Spleen (tissue), 11 donors: ENCODE results near the gene RIMBP2. TPM values are rescaled to one million over a fixed set of nuclear protein-coding genes. Genes with fewer than 3 reads are reported as not detected.

Experiments used
- DNase-seq: peaks from one replicate; pipeline ENCODE4 v3.0.0-alpha.2; 2020
- H3K27ac ChIP-seq, 8 donors: fragments of 200-600 bp; sonication (generic) in 7 of 8; 1 replicate in 4 of 8; 2 replicates in 4 of 8; pipeline versions ENCODE4 v1.5.0 to v1.8.0; 2016 to 2021; ENCODE audit warnings: inconsistent platforms in 4 of 8, mild to moderate bottlenecking in 4 of 8, moderate library complexity in 1 of 8
- H3K27me3 ChIP-seq, 7 donors: fragments of 200-600 bp; sonication (generic) in 6 of 7; replicated peaks in 1 of 7; 1 replicate in 4 of 7; 2 replicates in 3 of 7; pipeline versions ENCODE4 v1.5.0 to v1.8.0; 2016 to 2021; ENCODE audit warnings: inconsistent platforms in 3 of 7, mild to moderate bottlenecking in 1 of 7
- H3K36me3 ChIP-seq, 6 donors: fragments of 200-600 bp; sonication (generic) in 5 of 6; 1 replicate in 4 of 6; 2 replicates in 2 of 6; pipeline versions ENCODE4 v1.5.0 to v1.8.0; 2016 to 2021; ENCODE audit warnings: inconsistent platforms in 2 of 6
- H3K4me1 ChIP-seq, 6 donors: fragments of 200-600 bp; sonication (generic) in 5 of 6; 1 replicate in 3 of 6; 2 replicates in 3 of 6; pipeline versions ENCODE4 v1.5.0 to v1.8.0; 2016 to 2021; ENCODE audit warnings: inconsistent platforms in 3 of 6
- H3K4me3 ChIP-seq, 8 donors: fragments of 200-600 bp; sonication (generic) in 7 of 8; 1 replicate in 4 of 8; 2 replicates in 4 of 8; pipeline versions ENCODE4 v1.5.0 to v1.8.0; 2016 to 2021; ENCODE audit warnings: inconsistent platforms in 4 of 8, mild to moderate bottlenecking in 4 of 8, moderate library complexity in 2 of 8
- H3K9me3 ChIP-seq, 8 donors: fragments of 200-600 bp; sonication (generic) in 7 of 8; 1 replicate in 4 of 8; 2 replicates in 4 of 8; pipeline versions ENCODE4 v1.5.0 to v1.8.0; 2016 to 2021; ENCODE audit warnings: inconsistent platforms in 4 of 8
- CTCF ChIP-seq, 11 experiments: fragments of 200-600 bp in 7 of 11; fragments of 450-650 bp in 4 of 11; sonication (generic) in 4 of 11; IDR thresholded peaks in 8 of 11; conservative IDR thresholded peaks in 3 of 11; 1 replicate in 7 of 11; 2 replicates in 4 of 11; pipeline versions ENCODE4 v1.4.0 to v1.8.0; 2016 to 2021; ENCODE audit warnings: antibody characterized with exemption in 11 of 11, inconsistent platforms in 4 of 11, mild to moderate bottlenecking in 1 of 11
- POLR2A ChIP-seq, 3 donors: fragments of 450-650 bp; IDR thresholded peaks; one replicate each; pipeline ENCODE4 v1.5.1; 2017; ENCODE audit warnings: antibody characterized with exemption in 3 of 3, mild to moderate bottlenecking in 1 of 3
- POLR2AphosphoS5 ChIP-seq, 3 donors: sonication (generic); formaldehyde crosslinking; IDR thresholded peaks; one replicate each; pipeline ENCODE4 v1.5.1; 2017; ENCODE audit warnings: antibody characterized with exemption in 3 of 3
- whole genome bisulfite sequencing, 5 donors: extraction: QIAGEN DNeasy Blood & Tissue Kit in 3 of 5; methylation state at CpG; one replicate each; pipeline versions ENCODE4 v1.1.5 to v1.1.7; 2013 to 2018; 5-methylcytosine and 5-hydroxymethylcytosine counted together
- intact Hi-C: fragments of 100-400 bp; cut with DNase I; formaldehyde crosslinking; loops from one replicate; pipeline ENCODE4 v1.15.0; 2023; ENCODE audit warnings: low total_unique reads
- polyA plus RNA-seq, 3 donors: library from polyadenylated mRNA; stranded (reverse); fragments of 200-250 nt; gene quantifications; one replicate each; pipeline ENCODE4 v1.2.1, GENCODE V29; 2013
- total RNA-seq, 7 donors: library from RNA; depleted of rRNA in 3 of 7; stranded (reverse); fragments of >200 nt in 3 of 7; fragmentation: NEBNext Ultra II Directional in 4 of 7; extraction: Animal tissue kit (Norgen Biotek cat#: 25700) in 4 of 7; gene quantifications; one replicate each; pipeline versions ENCODE4 v1.1.0 to v1.2.1, GENCODE V29; 2016 to 2021
- donor health status: healthy with polysubstance abuse.
- donor health status: DM: no; HTN: no; CAD: no; lungs with moderate emphysema.
- donor health status: DM: no; HTN: no; CAD: no.
- donor health status: Bipolar disorder and iron deficiency.
- donor health status: healthy.
- donor health status: DM: no; HTN: no; CAD: no.
- donor health status: DM: yes; HTN: yes; CAD: no.

Gene RIMBP2
- total and polyA plus RNA-seq, 10 donors: 0.05 to 5.2 (median 0.95) TPM

- H3K4me1 ChIP-seq: no peaks in the 10 kb centered on the region
- no peak for DNase-seq
- H3K27ac ChIP-seq: no peak overlapping the region
- H3K4me3 ChIP-seq: no peak overlapping the region
- intact Hi-C loops: no loop called here
- WGBS, 5 donors: 43 to 58% (median 52%) methylated on average over 14 of the region's 14 CpGs
- H3K36me3 ChIP-seq: no peaks in the 10 kb centered on the region
- peaks cover 0 to 14% (median 5%) of the 10 kb centered on the region in 8 donors for H3K9me3 ChIP-seq
- H3K27me3 ChIP-seq: peaks cover 0 to 43% (median 0%) of the 10 kb centered on the region in 7 donors
- no peak for TF ChIP-seq POLR2AphosphoS5 (IDR thresholded peaks at IDR 0.05)
- TF ChIP-seq CTCF (IDR thresholded peaks at IDR 0.05 in 8 of 11, conservative IDR thresholded peaks at IDR 0.05 in 3 of 11): no peak
- no peak for TF ChIP-seq POLR2A (IDR thresholded peaks at IDR 0.05)
These were observed 21.6 kb upstream of the RIMBP2 start for GRCh38 chr12:130737731-130738130.

GRCh38 chr12:130729344-130729743 lies 13.2 kb upstream of the RIMBP2 start:
- H3K4me3 ChIP-seq: no peak overlapping the region
- no peak for DNase-seq
- no peak for TF ChIP-seq POLR2AphosphoS5 (IDR thresholded peaks at IDR 0.05)
- no peak for TF ChIP-seq CTCF (IDR thresholded peaks at IDR 0.05 in 8 of 11, conservative IDR thresholded peaks at IDR 0.05 in 3 of 11)
- no peak for TF ChIP-seq POLR2A (IDR thresholded peaks at IDR 0.05)
- peaks cover 0 to 36% (median 25%) of the 10 kb centered on the region in 8 donors for H3K9me3 ChIP-seq
- 51 to 80% (median 64%) methylated on average over 8 to 9 of the region's 9 CpGs for WGBS, 5 donors
- H3K4me1 ChIP-seq: no peaks in the 10 kb centered on the region
- no peaks in the 10 kb centered on the region for H3K36me3 ChIP-seq
- H3K27me3 ChIP-seq: peaks cover 0 to 22% (median 0%) of the 10 kb centered on the region in 7 donors
- H3K27ac ChIP-seq: no peak overlapping the region
- intact Hi-C loops: no loop called here

- Histone ChIP-seq H3K27me3 (peaks cover 0 to 22% (median 0%) of the 10 kb centered on the region in 7 donors), H3K36me3 (no peaks in the 10 kb centered on the region), H3K9me3 (peaks cover 0 to 43% (median 30%) of the 10 kb centered on the region in 8 donors), H3K27ac (no peak overlapping the region), H3K4me1 (no peaks in the 10 kb centered on the region), H3K4me3 (no peak overlapping the region)
- WGBS, 5 donors: 87 to 92% (median 91%) methylated on average over 32 of the region's 32 CpGs
- DNase-seq: no peak
- no peak for TF ChIP-seq POLR2A (IDR thresholded peaks at IDR 0.05)
- no peak for TF ChIP-seq POLR2AphosphoS5 (IDR thresholded peaks at IDR 0.05)
- no peak for TF ChIP-seq CTCF (IDR thresholded peaks at IDR 0.05 in 8 of 11, conservative IDR thresholded peaks at IDR 0.05 in 3 of 11)
- intact Hi-C loops: no loop called here
These were observed 12.3 kb upstream of the RIMBP2 start for GRCh38 chr12:130728158-130729058.

- no peak for DNase-seq
- peaks cover 0 to 50% (median 23%) of the 10 kb centered on the region in 7 donors for H3K27me3 ChIP-seq
- no peak overlapping the region for H3K4me3 ChIP-seq
- no peak for TF ChIP-seq POLR2A (IDR thresholded peaks at IDR 0.05)
- no peak for TF ChIP-seq POLR2AphosphoS5 (IDR thresholded peaks at IDR 0.05)
- no peak for TF ChIP-seq CTCF (IDR thresholded peaks at IDR 0.05 in 8 of 11, conservative IDR thresholded peaks at IDR 0.05 in 3 of 11)
- WGBS, 5 donors: 43 to 61% (median 46%) methylated on average over 8 of the region's 8 CpGs
- H3K9me3 ChIP-seq: peaks cover 0 to 40% (median 25%) of the 10 kb centered on the region in 8 donors
- H3K27ac ChIP-seq: no peak overlapping the region
- H3K4me1 ChIP-seq: peaks cover 0 to 24% (median 11%) of the 10 kb centered on the region in 6 donors
- H3K36me3 ChIP-seq: no peaks in the 10 kb centered on the region
- intact Hi-C loops: no loop called here
These were observed 3.3 kb upstream of the RIMBP2 start for GRCh38 chr12:130719263-130719859.
